Measurements from ENCODE around the gene PIK3R3. TPM values are rescaled to one million over a fixed set of nuclear protein-coding genes. Genes with fewer than 3 reads are reported as not detected.
"Not testable (repeated sequence)": the region's sequence is repeated elsewhere in the genome, so short reads cannot be mapped to it uniquely, and the experiment has no call there.

The PIK3R3 gene
- total RNA-seq, 3 donors from 2014 or later = 17.9 to 80.3 (median 46.8) TPM

GRCh38 chr1:46058936-46059335, 73.5 kb downstream of the PIK3R3 start:
- no peaks in the 10 kb centered on the region for H3K4me1 ChIP-seq
- H3K4me3 ChIP-seq = no peak overlapping the region
- TF ChIP-seq POLR2AphosphoS5 (IDR thresholded peaks at IDR 0.05) (no peak), POLR2A (IDR thresholded peaks at IDR 0.05) (no peak), CTCF (IDR thresholded peaks at IDR 0.05) (no peak)
- H3K27ac ChIP-seq = no peak overlapping the region
- no peaks in the 10 kb centered on the region for H3K36me3 ChIP-seq
- no peaks in the 10 kb centered on the region for H3K9me3 ChIP-seq
- no peak for DNase-seq (ENCODE audit: low spot score in 2 of 2)
- H3K27me3 ChIP-seq = no peaks in the 10 kb centered on the region
- intact Hi-C loops (cut with DNase I; ENCODE audit: low total_unique reads) = loop anchor here (10.0 kb wide), 1 partner anchor 466 kb away; no protein-coding TSS in a partner anchor

GRCh38 chr1:46057781-46058180, 74.6 kb downstream of the PIK3R3 start:
- Histone ChIP-seq H3K4me3 (no peak overlapping the region), H3K9me3 (no peaks in the 10 kb centered on the region), H3K36me3 (no peaks in the 10 kb centered on the region), H3K27me3 (no peaks in the 10 kb centered on the region), H3K27ac (no peak overlapping the region), H3K4me1 (no peaks in the 10 kb centered on the region)
- no peak for DNase-seq (ENCODE audit: low spot score in 2 of 2)
- TF ChIP-seq POLR2AphosphoS5 (IDR thresholded peaks at IDR 0.05) (no peak), CTCF (IDR thresholded peaks at IDR 0.05) (no peak), POLR2A (IDR thresholded peaks at IDR 0.05) (no peak)
- intact Hi-C loops (cut with DNase I; ENCODE audit: low total_unique reads) = loop anchor here (10.0 kb wide), 1 partner anchor 467 kb away; no protein-coding TSS in a partner anchor

GRCh38 chr1:46057215-46057614, 75.2 kb downstream of the PIK3R3 start:
- not testable (repeated sequence) for H3K9me3 ChIP-seq; H3K27ac ChIP-seq; H3K4me3 ChIP-seq; DNase-seq (ENCODE audit: low spot score in 2 of 2); H3K36me3 ChIP-seq; H3K27me3 ChIP-seq; H3K4me1 ChIP-seq
- intact Hi-C loops (cut with DNase I; ENCODE audit: low total_unique reads) = loop anchor here (10.0 kb wide), 1 partner anchor 468 kb away; no protein-coding TSS in a partner anchor

GRCh38 chr1:46056325-46056724, 76.1 kb downstream of the PIK3R3 start:
- no peak overlapping the region for H3K4me3 ChIP-seq
- no peaks in the 10 kb centered on the region for H3K9me3 ChIP-seq
- no peak overlapping the region for H3K27ac ChIP-seq
- intact Hi-C loops (cut with DNase I; ENCODE audit: low total_unique reads) = loop anchor here (10.0 kb wide), 1 partner anchor 468 kb away; no protein-coding TSS in a partner anchor
- H3K4me1 ChIP-seq = no peaks in the 10 kb centered on the region
- H3K36me3 ChIP-seq = no peaks in the 10 kb centered on the region
- no peaks in the 10 kb centered on the region for H3K27me3 ChIP-seq
- no peak for DNase-seq (ENCODE audit: low spot score in 2 of 2)
- TF ChIP-seq POLR2AphosphoS5 (IDR thresholded peaks at IDR 0.05) = no peak
- no peak for TF ChIP-seq CTCF (IDR thresholded peaks at IDR 0.05)
- no peak for TF ChIP-seq POLR2A (IDR thresholded peaks at IDR 0.05)

- intact Hi-C loops (cut with DNase I; ENCODE audit: low total_unique reads) = loop anchor here (10.0 kb wide), 1 partner anchor 471 kb away; no protein-coding TSS in a partner anchor
- no peaks in the 10 kb centered on the region for H3K9me3 ChIP-seq
- DNase-seq (ENCODE audit: low spot score in 2 of 2) = no peak
- H3K4me3 ChIP-seq = no peak overlapping the region
- H3K27me3 ChIP-seq = no peaks in the 10 kb centered on the region
- H3K27ac ChIP-seq = no peak overlapping the region
- H3K36me3 ChIP-seq = no peaks in the 10 kb centered on the region
- H3K4me1 ChIP-seq = no peaks in the 10 kb centered on the region
- no peak for TF ChIP-seq POLR2A (IDR thresholded peaks at IDR 0.05)
- TF ChIP-seq POLR2AphosphoS5 (IDR thresholded peaks at IDR 0.05) = no peak
- no peak for TF ChIP-seq CTCF (IDR thresholded peaks at IDR 0.05)
Observed at GRCh38 chr1:46053734-46054133, 78.7 kb downstream of the PIK3R3 start.

- no peaks in the 10 kb centered on the region for H3K36me3 ChIP-seq
- intact Hi-C loops (cut with DNase I; ENCODE audit: low total_unique reads) = loop anchor here (10.0 kb wide), 1 partner anchor 71 kb away; no protein-coding TSS in a partner anchor
Observed at GRCh38 chr1:46044116-46044515, 88.3 kb downstream of the PIK3R3 start.

More at GRCh38 chr1:46044116-46044515, 88.3 kb downstream of the PIK3R3 start:
- no peak for DNase-seq (ENCODE audit: low spot score in 2 of 2)
- Histone ChIP-seq H3K9me3 (no peaks in the 10 kb centered on the region), H3K27ac (no peak overlapping the region), H3K4me3 (no peak overlapping the region), H3K27me3 (no peaks in the 10 kb centered on the region), H3K4me1 (no peaks in the 10 kb centered on the region)
- no peak for TF ChIP-seq POLR2A (IDR thresholded peaks at IDR 0.05)
- TF ChIP-seq POLR2AphosphoS5 (IDR thresholded peaks at IDR 0.05) = no peak
- no peak for TF ChIP-seq CTCF (IDR thresholded peaks at IDR 0.05)
